Naive thymus-derived CD4-positive, alpha-beta T cell (primary cell): ENCODE measurements around the gene CCDC121. TPM values are rescaled to one million over a fixed set of nuclear protein-coding genes. Genes with fewer than 3 reads are reported as not detected.
"Not testable (repeated sequence)": the region's sequence is repeated elsewhere in the genome, so short reads cannot be mapped to it uniquely, and the experiment has no call there.

Source experiments
- ATAC-seq: fragments of 150-1000 bp; cut with Tn5 transposase; 2 replicates; pipeline ENCODE4 v1.10.0; 2021; ENCODE audit warnings: mild to moderate bottlenecking, moderate library complexity
- CTCF ChIA-PET: fragments of 350-600 bp; sonication (Branson Sonifier 250); formaldehyde crosslinking; loops from one replicate; lab custom pipeline; 2021; ENCODE audit warnings: antibody characterized with exemption; lab: Charles Lee
- POLR2A ChIA-PET: fragments of 350-600 bp; sonication (Branson Sonifier 250); formaldehyde crosslinking; loops from one replicate; lab custom pipeline; 2021; ENCODE audit warnings: antibody characterized with exemption, inconsistent platforms; lab: Charles Lee
- DNase-seq, 9 donors: peaks; one replicate each; pipeline versions ENCODE4 v3.0.0 to v3.0.0-alpha.2; 2020 to 2022; ENCODE audit warnings: mixed read lengths in 1 of 9
- H3K27ac ChIP-seq: one replicate; pipeline ENCODE4 v1.7.0; 2013; ENCODE audit warnings: mild to moderate bottlenecking, low read depth, low read length, moderate library complexity
- H3K27me3 ChIP-seq, 2 donors: one replicate each; pipeline ENCODE4 v1.7.0; 2013; ENCODE audit warnings: low read length in 2 of 2, mild to moderate bottlenecking in 2 of 2, moderate library complexity in 2 of 2; ENCODE audit not compliant: control insufficient read depth in 2 of 2, insufficient read depth in 2 of 2
- H3K36me3 ChIP-seq, 3 experiments: 1 replicate in 2 of 3; 2 replicates in 1 of 3; pipeline ENCODE4 v1.7.0; 2013; ENCODE audit warnings: low read length in 3 of 3, mild to moderate bottlenecking in 3 of 3, moderate library complexity in 1 of 3; ENCODE audit not compliant: insufficient read depth in 3 of 3, control insufficient read depth in 2 of 3
- H3K4me1 ChIP-seq, 2 donors: one replicate each; pipeline ENCODE4 v1.7.0; 2013; ENCODE audit warnings: low read length in 2 of 2, mild to moderate bottlenecking in 2 of 2, moderate library complexity in 1 of 2; ENCODE audit not compliant: control insufficient read depth in 2 of 2, insufficient read depth in 2 of 2
- H3K4me3 ChIP-seq: 2 replicates; pipeline ENCODE4 v1.7.0; 2013; ENCODE audit warnings: mild to moderate bottlenecking, low read length
- H3K9me3 ChIP-seq, 3 experiments: 1 replicate in 2 of 3; 2 replicates in 1 of 3; pipeline ENCODE4 v1.7.0; 2013; ENCODE audit warnings: low read length in 3 of 3; ENCODE audit not compliant: control insufficient read depth in 2 of 3
- H3K27ac Mint-ChIP-seq, 9 donors: one replicate each; pipeline ENCODE4 v1.8.0; 2020 to 2022; ENCODE audit warnings: mixed read lengths in 9 of 9, mild to moderate bottlenecking in 8 of 9, moderate library complexity in 5 of 9, inconsistent platforms in 2 of 9
- H3K27me3 Mint-ChIP-seq, 5 donors: one replicate each; pipeline ENCODE4 v1.8.0; 2021 to 2022; ENCODE audit warnings: mixed read lengths in 5 of 5, mild to moderate bottlenecking in 1 of 5
- H3K36me3 Mint-ChIP-seq, 5 donors: one replicate each; pipeline ENCODE4 v1.8.0; 2020 to 2022; ENCODE audit warnings: mixed read lengths in 5 of 5, mild to moderate bottlenecking in 3 of 5, inconsistent platforms in 1 of 5
- H3K4me1 Mint-ChIP-seq, 7 donors: one replicate each; pipeline ENCODE4 v1.8.0; 2020 to 2022; ENCODE audit warnings: mixed read lengths in 7 of 7, mild to moderate bottlenecking in 3 of 7, inconsistent platforms in 1 of 7
- H3K4me3 Mint-ChIP-seq, 10 donors: one replicate each; pipeline ENCODE4 v1.8.0; 2020 to 2022; ENCODE audit warnings: mild to moderate bottlenecking in 10 of 10, mixed read lengths in 10 of 10, moderate library complexity in 6 of 10, inconsistent platforms in 2 of 10
- H3K9me3 Mint-ChIP-seq, 11 donors: one replicate each; pipeline ENCODE4 v1.8.0; 2020 to 2022; ENCODE audit warnings: mixed read lengths in 11 of 11, mild to moderate bottlenecking in 4 of 11, inconsistent platforms in 1 of 11, moderate library complexity in 1 of 11
- intact Hi-C, 2 donors: fragments of 100-400 bp; cut with micrococcal nuclease; formaldehyde crosslinking; loops; one replicate each; pipeline ENCODE4 v1.15.1; 2023
- polyA plus RNA-seq, 2 donors: library from polyadenylated mRNA; unstranded; fragments of 300-500 nt; fragmentation: Illumina TruSeq; gene quantifications; one replicate each; pipeline ENCODE4 v1.2.3, GENCODE V29; 2021
- total RNA-seq, 6 experiments: library from RNA in 5 of 6; stranded (reverse) in 5 of 6; gene quantifications; 1 replicate in 5 of 6; 2 replicates in 1 of 6; pipeline ENCODE4 v1.2.3 and lab custom pipeline; 2021 to 2026

Gene CCDC121
- total and polyA plus RNA-seq, 7 experiments from 2014 or later = 0.61 to 2.7 (median 1.9) TPM

DNA sequence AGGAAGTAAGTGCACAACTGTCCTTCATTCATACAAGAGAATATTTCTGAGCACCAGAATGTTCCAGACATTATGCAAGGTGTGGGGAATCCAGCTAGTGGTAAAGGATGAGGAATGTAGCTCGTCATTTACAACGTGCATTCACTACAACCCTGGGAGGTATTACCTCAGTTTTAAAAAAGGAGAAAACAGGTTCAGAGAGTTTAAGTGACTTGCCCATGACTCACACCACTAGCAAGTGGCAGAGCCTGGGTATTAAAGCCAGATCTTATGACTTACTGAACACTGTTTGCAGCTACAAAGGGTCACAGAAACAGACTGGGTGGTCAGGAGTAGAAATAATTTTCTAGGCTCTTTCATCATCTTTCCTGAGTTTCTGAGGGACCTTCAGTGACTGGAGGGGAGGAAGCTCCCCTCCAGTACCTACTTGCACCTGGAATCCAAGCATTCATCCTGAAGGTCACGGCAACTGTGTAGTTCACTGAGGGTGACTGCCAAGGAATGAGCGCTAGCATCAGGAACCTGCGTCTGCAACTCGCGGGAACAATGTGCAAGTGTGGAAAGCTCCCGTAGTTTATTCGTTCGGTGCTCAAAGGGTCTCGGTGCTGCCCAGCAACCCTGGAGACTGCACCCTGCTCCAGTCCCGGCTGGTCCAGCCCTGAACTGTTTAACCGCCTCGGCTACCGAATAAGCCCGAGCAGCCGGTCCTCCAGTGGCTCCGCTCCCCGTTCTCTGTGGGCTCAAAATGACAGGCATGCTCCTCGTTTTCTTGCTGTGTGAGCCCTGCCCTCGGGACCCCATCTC is 647 bp downstream of the CCDC121 start:
- Histone ChIP-seq H3K9me3 (no peaks in the 10 kb centered on the region), H3K4me1 (peaks cover 11 to 13% of the 10 kb centered on the region in 2 donors), H3K4me3 (peak overlapping the region; percentile 92), H3K27me3 (no peaks in the 10 kb centered on the region), H3K36me3 (peaks cover 8 to 44% (median 9%) of the 10 kb centered on the region in 3 experiments), H3K27ac (peak overlapping the region; percentile 92)
- ChIA-PET POLR2A (interaction anchor here (0.8 to 1.5 kb wide), 6 partner anchors 36 to 262 kb away, joined by 3 to 7 read pairs (median 4); partner anchors contain the start of genes BABAM2, PPM1G, RBKS and SLC4A1AP), CTCF (no interaction called here)
- Mint-ChIP-seq H3K27me3 (no peaks in the 10 kb centered on the region), H3K9me3 (no peaks in the 10 kb centered on the region), H3K27ac (peak overlapping the region in 5 of 9 donors; percentile 16 to 72 (median 59)), H3K4me1 (peaks cover 1 to 33% (median 22%) of the 10 kb centered on the region in 7 donors), H3K4me3 (no peak overlapping the region), H3K36me3 (peaks cover 9 to 26% (median 18%) of the 10 kb centered on the region in 5 donors)
- ATAC-seq = peak; percentile 13
- DNase-seq = peak in 1 of 9 donors; percentile 12
- intact Hi-C loops = loop anchor here (1.0 to 10.0 kb wide), 12 partner anchors 35 to 1124 kb away; partner anchors contain the start of genes EIF2B4 (in 2 of the 2), NRBP1 (in 2 of the 2), OST4 (in 2 of the 2) and PPM1G (in 2 of the 2)

DNA sequence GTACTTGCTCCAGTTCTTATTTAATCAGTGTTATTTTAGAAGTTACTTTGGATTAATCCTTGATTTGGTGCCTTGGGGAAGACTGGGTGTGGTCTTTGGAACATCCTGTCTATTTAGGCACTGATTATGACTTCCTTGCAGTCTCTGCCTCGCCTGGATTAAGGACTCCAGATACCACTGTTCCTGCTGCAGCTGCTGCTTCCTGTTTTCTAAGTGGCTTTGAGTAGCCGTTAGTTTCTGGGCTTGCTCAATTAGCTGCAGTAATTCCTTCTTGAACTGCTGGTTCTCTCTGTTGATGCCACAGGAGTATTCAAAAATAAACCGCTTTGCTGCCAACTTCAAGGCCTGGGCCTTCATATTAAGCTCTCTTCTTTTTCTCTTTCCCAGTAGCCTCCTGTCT is 1.9 kb downstream of the CCDC121 start:
- Histone ChIP-seq H3K4me1 (peaks cover 11 to 13% of the 10 kb centered on the region in 2 donors), H3K36me3 (peaks cover 10 to 46% (median 20%) of the 10 kb centered on the region in 3 experiments)
- CTCF ChIA-PET, H3K27me3 ChIP-seq, ATAC-seq, POLR2A ChIA-PET, DNase-seq, H3K4me3 ChIP-seq, H3K27me3 Mint-ChIP-seq, H3K27ac ChIP-seq, H3K9me3 Mint-ChIP-seq, H3K9me3 ChIP-seq: not testable (repeated sequence)
- H3K27ac Mint-ChIP-seq = peak overlapping the region in 6 of 9 donors; percentile 16 to 76 (median 65)
- peaks cover 14 to 31% (median 22%) of the 10 kb centered on the region in 5 donors for H3K36me3 Mint-ChIP-seq
- peak overlapping the region in 1 of 10 donors; percentile 12 for H3K4me3 Mint-ChIP-seq
- intact Hi-C loops = loop anchor here in 1 of 2 donors (5.0 to 10.0 kb wide), 2 partner anchors 552 to 1125 kb away; partner anchors contain the start of genes EMILIN1, OST4 and PPP1CB
- H3K4me1 Mint-ChIP-seq = peaks cover 0 to 29% (median 15%) of the 10 kb centered on the region in 7 donors

DNA sequence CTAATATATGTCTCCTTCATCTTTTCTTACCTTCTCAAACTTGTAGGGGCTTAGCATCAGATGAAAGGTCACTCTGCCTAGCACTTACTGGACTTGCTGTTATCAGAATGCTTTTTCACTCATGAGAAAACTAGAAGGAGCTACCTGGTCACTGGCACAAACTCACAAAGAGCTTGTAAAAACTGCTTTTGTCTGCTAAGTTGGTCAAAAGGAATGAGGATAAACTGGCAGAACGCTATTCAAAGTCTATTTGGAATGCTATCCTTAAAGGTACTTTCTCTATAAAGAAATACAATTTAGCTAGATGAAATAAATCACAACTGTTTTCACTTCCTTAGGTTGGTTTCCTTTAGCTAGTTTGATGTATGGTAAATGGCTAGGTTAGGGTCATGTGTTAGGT is 2.5 kb downstream of the CCDC121 start:
- Histone ChIP-seq H3K4me1 (peaks cover 11 to 13% of the 10 kb centered on the region in 2 donors), H3K36me3 (peaks cover 11 to 46% (median 18%) of the 10 kb centered on the region in 3 experiments)
- peaks cover 0 to 28% (median 9%) of the 10 kb centered on the region in 7 donors for H3K4me1 Mint-ChIP-seq
- DNase-seq, ATAC-seq, H3K27me3 ChIP-seq, CTCF ChIA-PET, H3K9me3 Mint-ChIP-seq, H3K4me3 ChIP-seq, H3K27me3 Mint-ChIP-seq, POLR2A ChIA-PET, H3K27ac ChIP-seq, H3K4me3 Mint-ChIP-seq, H3K9me3 ChIP-seq: not testable (repeated sequence)
- H3K36me3 Mint-ChIP-seq = peaks cover 19 to 31% (median 20%) of the 10 kb centered on the region in 5 donors
- intact Hi-C loops = loop anchor here in 1 of 2 donors (5.0 to 10.0 kb wide), 2 partner anchors 552 to 1126 kb away; partner anchors contain the start of genes EMILIN1, OST4 and PPP1CB
- peak overlapping the region in 4 of 9 donors; percentile 14 to 65 (median 32) for H3K27ac Mint-ChIP-seq

DNA sequence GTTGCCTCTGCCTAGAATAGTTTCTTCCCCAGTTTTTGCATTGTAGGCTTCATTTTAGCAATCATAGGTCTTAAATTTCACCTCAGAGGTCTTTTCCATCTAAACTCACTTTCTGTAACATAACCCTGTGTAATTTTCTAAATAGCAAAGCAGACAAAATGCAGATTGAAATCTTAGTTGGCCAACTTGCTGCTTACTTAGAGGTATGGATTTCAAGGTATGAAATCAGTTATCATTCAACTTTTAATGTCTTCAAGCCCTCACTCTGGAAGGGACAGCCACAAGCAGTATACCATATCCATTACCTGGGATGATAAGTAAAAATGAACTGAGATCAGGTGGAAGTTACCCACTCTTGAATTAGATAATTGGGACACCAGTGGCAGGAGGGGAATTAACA is 3.9 kb downstream of the CCDC121 start:
- H3K27ac Mint-ChIP-seq = peak overlapping the region in 3 of 9 donors; percentile 1 to 5 (median 5)
- H3K27ac ChIP-seq = no peak overlapping the region
- H3K36me3 Mint-ChIP-seq = peaks cover 16 to 36% (median 22%) of the 10 kb centered on the region in 5 donors
- no peak overlapping the region for H3K4me3 Mint-ChIP-seq
- POLR2A ChIA-PET = no interaction called here
- peaks cover 12 to 48% (median 20%) of the 10 kb centered on the region in 3 experiments for H3K36me3 ChIP-seq
- H3K9me3 ChIP-seq = no peaks in the 10 kb centered on the region
- ATAC-seq = no peak
- peaks cover 11 to 13% of the 10 kb centered on the region in 2 donors for H3K4me1 ChIP-seq
- no peaks in the 10 kb centered on the region for H3K27me3 Mint-ChIP-seq
- peaks cover 0 to 20% (median 0%) of the 10 kb centered on the region in 7 donors for H3K4me1 Mint-ChIP-seq
- H3K27me3 ChIP-seq = no peaks in the 10 kb centered on the region
- no peak for DNase-seq
- H3K4me3 ChIP-seq = no peak overlapping the region
- CTCF ChIA-PET = no interaction called here
- intact Hi-C loops = loop anchor here in 1 of 2 donors (5.0 to 10.0 kb wide), 2 partner anchors 550 to 1127 kb away; partner anchors contain the start of genes EMILIN1, OST4 and PPP1CB
- H3K9me3 Mint-ChIP-seq = no peaks in the 10 kb centered on the region

DNA sequence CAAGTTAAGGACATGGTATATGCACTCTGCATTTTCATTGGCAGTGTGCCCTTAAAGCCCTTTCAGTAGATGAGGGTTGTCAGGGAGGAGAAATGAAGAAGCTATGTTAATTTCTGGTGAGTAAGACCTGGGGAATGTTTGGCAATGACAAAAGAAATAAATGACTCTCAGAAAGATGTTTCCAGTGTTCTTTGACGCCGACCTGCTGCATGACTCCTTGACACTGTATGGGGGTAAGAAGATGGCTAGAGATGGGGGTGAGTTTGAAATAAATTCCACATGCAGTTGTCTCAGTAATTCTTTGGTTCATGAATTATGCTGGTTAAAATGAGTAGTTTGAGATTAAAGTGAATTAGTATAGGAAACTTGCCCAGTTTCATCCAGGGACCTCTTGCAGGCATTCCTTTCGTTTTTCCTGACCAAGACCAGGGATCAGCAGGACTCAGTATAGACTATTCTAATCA is 5.9 kb downstream of the CCDC121 start:
- POLR2A ChIA-PET = no interaction called here
- CTCF ChIA-PET = no interaction called here
- H3K36me3 ChIP-seq = peaks cover 18 to 56% (median 20%) of the 10 kb centered on the region in 3 experiments

DNA sequence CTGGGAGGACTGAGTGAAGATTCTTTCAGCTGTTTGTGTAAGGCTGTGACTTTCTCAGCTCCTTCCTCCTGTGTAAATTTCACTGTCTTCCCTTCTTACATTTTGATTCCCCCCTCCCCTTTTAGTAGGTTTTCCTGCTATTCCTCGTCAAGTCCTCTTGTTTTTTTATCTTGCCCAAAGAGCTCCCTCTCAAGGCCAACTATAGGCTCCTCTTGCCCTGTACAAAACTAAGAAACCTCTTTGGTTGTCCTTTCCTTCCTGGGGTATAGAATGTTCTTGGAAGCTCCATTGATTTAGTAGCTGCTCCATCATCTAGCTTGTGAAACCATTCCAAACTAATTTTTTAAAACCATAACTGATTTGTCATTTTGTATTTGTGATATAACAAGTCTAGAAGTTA is 7.3 kb downstream of the CCDC121 start:
- DNase-seq = no peak
- intact Hi-C loops = loop anchor here in 1 of 2 donors (10.0 kb wide), 1 partner anchor 547 kb away; the partner anchor contains the start of genes EMILIN1 and OST4
- POLR2A ChIA-PET = interaction anchor here (0.8 kb wide), 1 partner anchor 38 kb away, joined by 3 read pairs; no protein-coding TSS in a partner anchor
- Mint-ChIP-seq H3K4me1 (peaks cover 0 to 4% (median 0%) of the 10 kb centered on the region in 7 donors), H3K9me3 (no peaks in the 10 kb centered on the region), H3K4me3 (no peak overlapping the region), H3K27me3 (no peaks in the 10 kb centered on the region), H3K27ac (peak overlapping the region in 1 of 9 donors; percentile 53), H3K36me3 (peaks cover 32 to 53% (median 34%) of the 10 kb centered on the region in 5 donors)
- H3K27me3 ChIP-seq = no peaks in the 10 kb centered on the region
- H3K9me3 ChIP-seq = no peaks in the 10 kb centered on the region
- no peak for ATAC-seq
- no peak overlapping the region for H3K27ac ChIP-seq
- H3K4me1 ChIP-seq = no peaks in the 10 kb centered on the region
- peaks cover 26 to 70% (median 30%) of the 10 kb centered on the region in 3 experiments for H3K36me3 ChIP-seq
- no peak overlapping the region for H3K4me3 ChIP-seq
- CTCF ChIA-PET = interaction anchor here (1.2 kb wide), 1 partner anchor 62 kb away, joined by 3 read pairs; no protein-coding TSS in a partner anchor

More for the DNA sequence above, 5.9 kb downstream of the CCDC121 start:
- no peak overlapping the region for H3K4me3 ChIP-seq
- no peak for DNase-seq
- Mint-ChIP-seq H3K9me3 (no peaks in the 10 kb centered on the region), H3K4me3 (no peak overlapping the region), H3K4me1 (peaks cover 0 to 18% (median 0%) of the 10 kb centered on the region in 7 donors), H3K36me3 (peaks cover 23 to 44% (median 26%) of the 10 kb centered on the region in 5 donors), H3K27me3 (no peaks in the 10 kb centered on the region), H3K27ac (no peak overlapping the region)
- H3K27ac ChIP-seq = no peak overlapping the region
- H3K9me3 ChIP-seq = no peaks in the 10 kb centered on the region
- intact Hi-C loops = loop anchor here in 1 of 2 donors (10.0 kb wide), 1 partner anchor 548 kb away; the partner anchor contains the start of genes EMILIN1 and OST4
- H3K27me3 ChIP-seq = no peaks in the 10 kb centered on the region
- no peak for ATAC-seq
- peaks cover 1% of the 10 kb centered on the region in 2 donors for H3K4me1 ChIP-seq
